ENCODE data around the gene PIP5KL1.

DNA sequence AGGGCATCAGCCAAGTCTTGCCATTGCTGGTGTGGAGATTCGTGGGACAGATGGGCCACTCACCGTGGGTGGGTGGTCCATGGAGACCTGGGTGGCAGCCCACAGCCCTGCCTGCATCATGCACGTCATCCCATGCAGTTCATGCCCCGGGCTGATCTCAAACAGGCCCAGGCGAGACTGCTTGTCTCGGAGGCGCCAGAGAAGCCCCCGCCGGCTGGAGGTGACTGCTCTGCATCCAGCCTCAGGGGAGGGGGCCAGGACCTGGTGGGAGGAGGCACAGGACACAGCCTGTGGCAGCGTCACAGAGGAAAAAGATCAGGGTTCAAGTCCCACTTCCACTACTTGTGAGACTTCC is 975 bp downstream of the PIP5KL1 start:
- TF ChIP-seq, protein P1, sequence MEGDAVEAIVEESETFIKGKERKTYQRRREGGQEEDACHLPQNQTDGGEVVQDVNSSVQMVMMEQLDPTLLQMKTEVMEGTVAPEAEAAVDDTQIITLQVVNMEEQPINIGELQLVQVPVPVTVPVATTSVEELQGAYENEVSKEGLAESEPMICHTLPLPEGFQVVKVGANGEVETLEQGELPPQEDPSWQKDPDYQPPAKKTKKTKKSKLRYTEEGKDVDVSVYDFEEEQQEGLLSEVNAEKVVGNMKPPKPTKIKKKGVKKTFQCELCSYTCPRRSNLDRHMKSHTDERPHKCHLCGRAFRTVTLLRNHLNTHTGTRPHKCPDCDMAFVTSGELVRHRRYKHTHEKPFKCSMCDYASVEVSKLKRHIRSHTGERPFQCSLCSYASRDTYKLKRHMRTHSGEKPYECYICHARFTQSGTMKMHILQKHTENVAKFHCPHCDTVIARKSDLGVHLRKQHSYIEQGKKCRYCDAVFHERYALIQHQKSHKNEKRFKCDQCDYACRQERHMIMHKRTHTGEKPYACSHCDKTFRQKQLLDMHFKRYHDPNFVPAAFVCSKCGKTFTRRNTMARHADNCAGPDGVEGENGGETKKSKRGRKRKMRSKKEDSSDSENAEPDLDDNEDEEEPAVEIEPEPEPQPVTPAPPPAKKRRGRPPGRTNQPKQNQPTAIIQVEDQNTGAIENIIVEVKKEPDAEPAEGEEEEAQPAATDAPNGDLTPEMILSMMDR (IDR thresholded peaks at IDR 0.05; ENCODE audit: insufficient read depth, low read depth, low read length), result no peak
- TF ChIP-seq EZH2 (IDR thresholded peaks at IDR 0.05; ENCODE audit: insufficient read depth, low read length), result no peak

Measured in astrocyte (in vitro differentiated cells and primary cell).